ENCODE data around the gene PTPRN2. TPM values are rescaled to one million over a fixed set of nuclear protein-coding genes. Genes with fewer than 3 reads are reported as not detected.

PTPRN2 gene
- total RNA-seq, 1 experiment from 2014 or later = 1.1 TPM

DNA sequence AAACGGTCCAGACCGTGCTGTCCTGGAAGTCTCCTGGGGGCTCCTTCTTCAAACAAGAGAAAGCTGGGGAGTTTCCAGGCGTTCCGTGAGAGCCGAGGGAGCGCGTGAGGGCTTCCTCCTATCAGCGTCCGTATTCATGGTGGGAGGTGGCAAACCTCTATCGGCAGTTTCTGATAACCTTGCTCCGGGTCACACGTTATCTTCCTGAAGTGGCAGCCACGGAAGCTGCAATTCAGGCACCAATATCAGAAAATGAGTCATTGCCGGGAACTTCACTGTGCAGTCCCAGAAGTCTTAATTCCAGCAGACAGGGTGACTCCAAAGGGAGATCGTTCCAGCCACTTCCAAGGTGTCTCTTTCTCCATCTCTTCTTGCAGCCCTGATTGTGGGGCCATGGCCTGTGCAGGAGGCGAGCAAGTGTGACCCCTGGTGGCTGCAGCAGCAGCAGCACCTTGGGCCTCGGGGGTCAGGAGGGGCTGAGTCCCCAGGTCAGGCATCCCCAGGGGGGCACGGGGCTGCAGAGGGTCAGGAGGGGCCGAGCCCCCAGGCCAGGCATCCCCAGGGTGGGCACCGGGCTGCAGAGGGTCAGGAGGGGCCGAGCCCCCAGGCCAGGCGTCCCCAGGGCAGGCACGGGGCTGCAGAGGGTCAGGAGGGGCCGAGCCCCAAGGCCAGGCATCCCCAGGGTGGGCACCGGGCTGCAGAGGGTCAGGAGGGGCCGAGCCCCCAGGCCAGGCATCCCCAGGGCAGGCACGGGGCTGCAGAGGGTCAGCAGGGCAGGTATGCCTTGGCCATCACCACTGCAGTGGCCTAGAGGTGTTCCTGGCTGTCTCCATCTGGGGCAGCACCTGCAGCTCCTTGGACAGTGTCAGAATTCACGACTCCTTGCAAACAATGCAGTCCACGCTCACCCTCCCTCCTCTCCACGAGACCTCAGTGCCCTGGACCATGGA is 712.1 kb downstream of the PTPRN2 start:
- Histone ChIP-seq H3K9me3 (ENCODE audit: control insufficient read depth, insufficient read depth, low read depth, low read length) (no peaks in the 10 kb centered on the region), H3K4me1 (ENCODE audit: control insufficient read depth, insufficient read depth, low read length) (no peaks in the 10 kb centered on the region), H3K27me3 (ENCODE audit: control insufficient read depth, insufficient read depth, low read length) (no peaks in the 10 kb centered on the region; the same call in 1 of the 2 replicates), H3K27ac (ENCODE audit: low read length) (no peak overlapping the region), H3K4me3 (ENCODE audit: low read depth in 2 of 2, low read length in 2 of 2) (no peak overlapping the region), H3K36me3 (ENCODE audit: control insufficient read depth, insufficient read depth, low read length) (no peaks in the 10 kb centered on the region; the same call in 1 of the 2 replicates)
- DNase-seq (ENCODE audit: low read depth, low spot score) (no peak), ATAC-seq (peak; percentile 88)
- BruUV-seq (replicated peaks) = no TSS peak
- intact Hi-C loops (cut with micrococcal nuclease; ENCODE audit: unreplicated experiment) (loop anchor here (10.0 kb wide), 1 partner anchor 441 kb away; no protein-coding TSS in a partner anchor), in situ Hi-C loops (cut with HindIII; ENCODE audit: low pct_unique_long_range_greater_than_20kb, low sequenced_read_pairs) (no loop called here)
- TF ChIP-seq TCF7L2 (IDR thresholded peaks at IDR 0.05; ENCODE audit: low read depth, low read length) (no peak), POLR2AphosphoS5 (IDR thresholded peaks at IDR 0.05; ENCODE audit: low read depth, low read length) (no peak)
- TF ChIP-seq, protein P1, sequence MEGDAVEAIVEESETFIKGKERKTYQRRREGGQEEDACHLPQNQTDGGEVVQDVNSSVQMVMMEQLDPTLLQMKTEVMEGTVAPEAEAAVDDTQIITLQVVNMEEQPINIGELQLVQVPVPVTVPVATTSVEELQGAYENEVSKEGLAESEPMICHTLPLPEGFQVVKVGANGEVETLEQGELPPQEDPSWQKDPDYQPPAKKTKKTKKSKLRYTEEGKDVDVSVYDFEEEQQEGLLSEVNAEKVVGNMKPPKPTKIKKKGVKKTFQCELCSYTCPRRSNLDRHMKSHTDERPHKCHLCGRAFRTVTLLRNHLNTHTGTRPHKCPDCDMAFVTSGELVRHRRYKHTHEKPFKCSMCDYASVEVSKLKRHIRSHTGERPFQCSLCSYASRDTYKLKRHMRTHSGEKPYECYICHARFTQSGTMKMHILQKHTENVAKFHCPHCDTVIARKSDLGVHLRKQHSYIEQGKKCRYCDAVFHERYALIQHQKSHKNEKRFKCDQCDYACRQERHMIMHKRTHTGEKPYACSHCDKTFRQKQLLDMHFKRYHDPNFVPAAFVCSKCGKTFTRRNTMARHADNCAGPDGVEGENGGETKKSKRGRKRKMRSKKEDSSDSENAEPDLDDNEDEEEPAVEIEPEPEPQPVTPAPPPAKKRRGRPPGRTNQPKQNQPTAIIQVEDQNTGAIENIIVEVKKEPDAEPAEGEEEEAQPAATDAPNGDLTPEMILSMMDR (IDR thresholded peaks at IDR 0.05) = peak; percentile 89
- ChIA-PET POLR2A (no interaction called here), CTCF (no interaction called here)

DNA sequence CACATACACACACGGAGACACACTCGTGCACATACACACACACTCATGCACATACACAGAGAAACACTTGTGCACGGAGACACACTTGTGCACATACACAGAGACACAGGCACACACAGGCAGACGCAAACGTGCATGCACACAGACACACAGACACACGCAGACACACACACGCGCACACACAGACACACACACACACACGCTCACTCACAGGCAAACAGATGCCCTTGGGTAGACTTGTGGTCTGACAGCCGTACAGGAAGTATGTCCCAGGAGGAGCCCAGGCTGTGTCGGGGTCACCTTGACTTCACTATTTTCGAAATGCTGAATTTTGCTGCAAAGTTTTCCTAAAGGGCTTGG is 712.8 kb downstream of the PTPRN2 start:
- H3K27me3 ChIP-seq (ENCODE audit: control insufficient read depth, insufficient read depth, low read length) = peaks cover under 1% of the 10 kb centered on the region; the same call in 1 of the 2 replicates
- no peak for ATAC-seq
- H3K27ac ChIP-seq (ENCODE audit: low read length) = no peak overlapping the region
- no TSS peak for BruUV-seq (replicated peaks)
- no peaks in the 10 kb centered on the region for H3K9me3 ChIP-seq (ENCODE audit: control insufficient read depth, insufficient read depth, low read depth, low read length)
- in situ Hi-C loops (cut with HindIII; ENCODE audit: low pct_unique_long_range_greater_than_20kb, low sequenced_read_pairs) (no loop called here), intact Hi-C loops (cut with micrococcal nuclease; ENCODE audit: unreplicated experiment) (loop anchor here (10.0 kb wide), 1 partner anchor 440 kb away; no protein-coding TSS in a partner anchor)
- H3K36me3 ChIP-seq (ENCODE audit: control insufficient read depth, insufficient read depth, low read length) = no peaks in the 10 kb centered on the region; the same call in 1 of the 2 replicates
- no peak for DNase-seq (ENCODE audit: low read depth, low spot score)
- POLR2A ChIA-PET = no interaction called here
- CTCF ChIA-PET = no interaction called here
- no peaks in the 10 kb centered on the region for H3K4me1 ChIP-seq (ENCODE audit: control insufficient read depth, insufficient read depth, low read length)
- no peak overlapping the region for H3K4me3 ChIP-seq (ENCODE audit: low read depth in 2 of 2, low read length in 2 of 2)
- no peak for TF ChIP-seq TCF7L2 (IDR thresholded peaks at IDR 0.05; ENCODE audit: low read depth, low read length)
- TF ChIP-seq, protein P1 (IDR thresholded peaks at IDR 0.05) = no peak
- no peak for TF ChIP-seq POLR2AphosphoS5 (IDR thresholded peaks at IDR 0.05; ENCODE audit: low read depth, low read length)

DNA sequence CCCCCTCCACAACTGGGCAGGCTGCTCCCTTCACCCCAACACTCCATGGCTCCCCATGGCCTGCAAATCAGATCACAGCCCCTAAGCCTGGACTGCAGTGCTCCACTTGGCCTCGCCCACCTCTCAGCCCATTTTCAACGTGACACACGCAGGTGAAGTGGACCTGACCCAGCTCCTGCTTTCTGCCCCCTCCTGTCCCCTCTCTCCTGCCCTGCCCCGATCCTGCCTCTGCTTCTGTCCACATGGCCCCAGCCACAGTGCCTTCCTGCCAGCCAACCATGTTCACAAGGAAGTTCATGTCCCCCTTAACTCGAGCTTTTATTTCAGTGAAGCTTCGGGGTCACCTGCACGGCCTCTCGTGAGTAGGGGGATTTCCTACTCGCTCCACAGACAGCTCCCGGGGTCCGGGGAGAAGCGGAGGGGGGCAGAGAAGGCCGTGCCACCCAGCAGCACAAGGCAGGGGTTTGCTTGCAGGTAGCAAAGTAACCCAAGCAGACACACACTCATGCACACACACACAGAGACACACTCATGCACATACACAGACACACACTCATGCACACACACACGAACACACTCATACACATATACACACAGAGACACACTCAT is 713.3 kb downstream of the PTPRN2 start:
- in situ Hi-C loops (cut with HindIII; ENCODE audit: low pct_unique_long_range_greater_than_20kb, low sequenced_read_pairs) = no loop called here
- no TSS peak for BruUV-seq (replicated peaks)
- Histone ChIP-seq H3K27ac (ENCODE audit: low read length) (no peak overlapping the region), H3K4me1 (ENCODE audit: control insufficient read depth, insufficient read depth, low read length) (no peaks in the 10 kb centered on the region), H3K36me3 (ENCODE audit: control insufficient read depth, insufficient read depth, low read length) (no peaks in the 10 kb centered on the region; the same call in 1 of the 2 replicates), H3K27me3 (ENCODE audit: control insufficient read depth, insufficient read depth, low read length) (peaks cover 3% of the 10 kb centered on the region; the same call in 1 of the 2 replicates), H3K4me3 (ENCODE audit: low read depth in 2 of 2, low read length in 2 of 2) (no peak overlapping the region), H3K9me3 (ENCODE audit: control insufficient read depth, insufficient read depth, low read depth, low read length) (no peaks in the 10 kb centered on the region)
- TF ChIP-seq SIN3A (IDR thresholded peaks at IDR 0.05; ENCODE audit: borderline replicate concordance, insufficient read depth, low read depth, low read length) (no peak), POLR2AphosphoS5 (IDR thresholded peaks at IDR 0.05; ENCODE audit: low read depth, low read length) (no peak), TCF7L2 (IDR thresholded peaks at IDR 0.05; ENCODE audit: low read depth, low read length) (no peak)
- TF ChIP-seq, protein P1 (IDR thresholded peaks at IDR 0.05) = no peak
- TF ChIP-seq, protein P2, sequence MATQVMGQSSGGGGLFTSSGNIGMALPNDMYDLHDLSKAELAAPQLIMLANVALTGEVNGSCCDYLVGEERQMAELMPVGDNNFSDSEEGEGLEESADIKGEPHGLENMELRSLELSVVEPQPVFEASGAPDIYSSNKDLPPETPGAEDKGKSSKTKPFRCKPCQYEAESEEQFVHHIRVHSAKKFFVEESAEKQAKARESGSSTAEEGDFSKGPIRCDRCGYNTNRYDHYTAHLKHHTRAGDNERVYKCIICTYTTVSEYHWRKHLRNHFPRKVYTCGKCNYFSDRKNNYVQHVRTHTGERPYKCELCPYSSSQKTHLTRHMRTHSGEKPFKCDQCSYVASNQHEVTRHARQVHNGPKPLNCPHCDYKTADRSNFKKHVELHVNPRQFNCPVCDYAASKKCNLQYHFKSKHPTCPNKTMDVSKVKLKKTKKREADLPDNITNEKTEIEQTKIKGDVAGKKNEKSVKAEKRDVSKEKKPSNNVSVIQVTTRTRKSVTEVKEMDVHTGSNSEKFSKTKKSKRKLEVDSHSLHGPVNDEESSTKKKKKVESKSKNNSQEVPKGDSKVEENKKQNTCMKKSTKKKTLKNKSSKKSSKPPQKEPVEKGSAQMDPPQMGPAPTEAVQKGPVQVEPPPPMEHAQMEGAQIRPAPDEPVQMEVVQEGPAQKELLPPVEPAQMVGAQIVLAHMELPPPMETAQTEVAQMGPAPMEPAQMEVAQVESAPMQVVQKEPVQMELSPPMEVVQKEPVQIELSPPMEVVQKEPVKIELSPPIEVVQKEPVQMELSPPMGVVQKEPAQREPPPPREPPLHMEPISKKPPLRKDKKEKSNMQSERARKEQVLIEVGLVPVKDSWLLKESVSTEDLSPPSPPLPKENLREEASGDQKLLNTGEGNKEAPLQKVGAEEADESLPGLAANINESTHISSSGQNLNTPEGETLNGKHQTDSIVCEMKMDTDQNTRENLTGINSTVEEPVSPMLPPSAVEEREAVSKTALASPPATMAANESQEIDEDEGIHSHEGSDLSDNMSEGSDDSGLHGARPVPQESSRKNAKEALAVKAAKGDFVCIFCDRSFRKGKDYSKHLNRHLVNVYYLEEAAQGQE (IDR thresholded peaks at IDR 0.05; ENCODE audit: insufficient read depth in 1 of 2, low read depth in 2 of 2, low read length in 1 of 2) = no peak
- CTCF ChIA-PET = no interaction called here
- intact Hi-C loops (cut with micrococcal nuclease; ENCODE audit: unreplicated experiment) = loop anchor here (10.0 kb wide), 1 partner anchor 440 kb away; no protein-coding TSS in a partner anchor
- POLR2A ChIA-PET = no interaction called here
- no peak for ATAC-seq
- DNase-seq (ENCODE audit: low read depth, low spot score) = no peak
